Keratinocyte (primary cell): ENCODE data around the gene TSC22D2.

Experiments used
- CTCF ChIP-seq, 3 experiments: IDR thresholded peaks in 1 of 3; conservative IDR thresholded peaks in 1 of 3; optimal IDR thresholded peaks in 1 of 3; 2 replicates in 2 of 3; 3 replicates in 1 of 3; pipeline versions ENCODE3 to v1.5.1; 2011; ENCODE audit warnings: low read length in 3 of 3, mild to moderate bottlenecking in 3 of 3, moderate library complexity in 2 of 3, control low read depth in 1 of 3, inconsistent platforms in 1 of 3; ENCODE audit not compliant: insufficient read depth in 2 of 3; ENCODE audit errors: extremely low read depth in 1 of 3
- EZH2 ChIP-seq: IDR thresholded peaks from one replicate; pipeline ENCODE4 v1.6.1; 2012; ENCODE audit warnings: inconsistent platforms, mild to moderate bottlenecking, low read length, moderate library complexity

GRCh38 chr3:150428562-150428961 is 20.5 kb downstream of the TSC22D2 start:
- no peak for TF ChIP-seq CTCF (optimal IDR thresholded peaks at IDR 0.05 in 1 of 3, IDR thresholded peaks at IDR 0.05 in 1 of 3, conservative IDR thresholded peaks at IDR 0.05 in 1 of 3; ENCODE audit: extremely low read depth in 1 of 3, insufficient read depth in 2 of 3, low read length in 3 of 3)
- TF ChIP-seq EZH2 = no peak
